KMS-11 (cell line): ENCODE data around the gene GNG7.
"Not testable (repeated sequence)": the region's sequence is repeated elsewhere in the genome, so short reads cannot be mapped to it uniquely, and the experiment has no call there.

Experiments
- H2AFZ ChIP-seq: fragments of 200-600 bp; sonication (generic); 2 replicates; pipeline ENCODE4 v1.6.1; 2016; ENCODE audit warnings: antibody characterized with exemption, mixed run types, low read depth
- H3K27ac ChIP-seq: fragments of 200-600 bp; sonication (generic); 2 replicates; pipeline ENCODE4 v1.6.1; 2016; ENCODE audit warnings: mild to moderate bottlenecking, mixed run types
- H3K27me3 ChIP-seq: fragments of 200-600 bp; sonication (generic); 2 replicates; pipeline ENCODE4 v1.6.1; 2017; ENCODE audit warnings: mild to moderate bottlenecking, low read depth, mixed run types, moderate library complexity; ENCODE audit not compliant: insufficient read depth
- H3K36me3 ChIP-seq: fragments of 200-600 bp; sonication (generic); 2 replicates; pipeline ENCODE4 v1.6.1; 2017; ENCODE audit warnings: mild to moderate bottlenecking, mixed run types; ENCODE audit not compliant: insufficient read depth
- H3K4me1 ChIP-seq: fragments of 200-600 bp; sonication (generic); 2 replicates; pipeline ENCODE4 v1.6.1; 2016; ENCODE audit warnings: mild to moderate bottlenecking, low read depth, mixed run types; ENCODE audit not compliant: poor library complexity, severe bottlenecking
- H3K4me2 ChIP-seq: fragments of 200-600 bp; sonication (generic); 2 replicates; pipeline ENCODE4 v1.7.0; 2016; ENCODE audit warnings: mild to moderate bottlenecking, mixed run types
- H3K4me3 ChIP-seq: fragments of 200-600 bp; sonication (generic); IDR thresholded peaks from 2 replicates; pipeline ENCODE4 v1.6.1; 2017; ENCODE audit warnings: low read depth, low read length, mixed read lengths; ENCODE audit not compliant: insufficient read depth
- H3K79me2 ChIP-seq: fragments of 200-600 bp; sonication (generic); 2 replicates; pipeline ENCODE4 v1.6.1; 2016; ENCODE audit warnings: low read depth, mixed run types; ENCODE audit not compliant: insufficient read depth
- H3K9ac ChIP-seq: fragments of 200-600 bp; sonication (generic); 2 replicates; pipeline ENCODE4 v1.6.1; 2016; ENCODE audit warnings: mild to moderate bottlenecking, mixed run types
- H4K20me1 ChIP-seq: fragments of 200-600 bp; sonication (generic); 2 replicates; pipeline ENCODE4 v1.6.1; 2016; ENCODE audit warnings: mild to moderate bottlenecking, mixed run types; ENCODE audit not compliant: insufficient read depth
- TF ChIP-seq, protein P1 (sequence below): fragments of 200-600 bp; sonication (generic); conservative IDR thresholded peaks from 2 replicates; pipeline ENCODE4 v1.6.1; 2017; ENCODE audit warnings: low read depth, mild to moderate bottlenecking, antibody characterized with exemption, low read length, moderate library complexity, mixed read lengths

GNG7 gene

DNA sequence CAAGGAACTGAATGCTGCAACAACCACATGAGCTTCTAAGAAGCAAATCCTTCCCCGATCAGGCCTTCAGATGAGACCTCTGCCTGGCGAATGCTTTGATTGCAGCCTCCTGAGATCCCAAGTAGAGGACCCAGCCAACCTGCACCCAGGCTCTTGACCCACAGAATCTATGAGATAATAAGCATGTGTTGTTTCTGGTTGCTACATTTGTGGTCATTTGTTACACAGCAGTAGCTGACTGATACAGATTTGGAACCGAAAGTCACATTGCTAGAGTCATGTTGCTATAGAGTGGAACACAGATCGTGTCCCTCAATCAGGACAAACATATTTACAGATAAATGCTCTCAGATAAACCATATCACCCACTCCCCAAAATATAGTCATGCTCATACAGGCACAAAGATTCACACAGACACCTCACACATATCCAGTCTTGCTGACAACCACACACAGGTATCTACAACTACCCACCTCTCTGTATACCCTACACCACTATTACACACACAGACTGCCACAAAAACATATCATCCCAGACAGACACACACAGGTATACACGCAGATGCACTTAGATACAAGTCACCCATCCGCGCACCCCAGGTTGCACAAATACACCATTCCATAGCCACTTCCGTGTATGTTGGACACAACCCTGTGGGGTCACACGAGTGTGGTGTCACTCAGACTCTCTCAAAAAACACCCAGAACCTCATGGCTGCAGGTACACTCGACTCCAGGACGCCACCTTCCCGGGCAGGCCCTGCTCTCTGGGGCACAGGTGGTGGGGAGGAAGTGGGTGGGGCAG is 13.2 kb upstream of the GNG7 start:
- no peak overlapping the region for H3K9ac ChIP-seq
- no peak overlapping the region for H3K4me2 ChIP-seq
- H3K4me3 ChIP-seq: no peak overlapping the region
- no peaks in the 10 kb centered on the region for H4K20me1 ChIP-seq
- 0 out of 2 replicates have a peak, but pooled peaks cover 3% of the 10 kb centered on the region for H3K27me3 ChIP-seq
- TF ChIP-seq, protein P1, sequence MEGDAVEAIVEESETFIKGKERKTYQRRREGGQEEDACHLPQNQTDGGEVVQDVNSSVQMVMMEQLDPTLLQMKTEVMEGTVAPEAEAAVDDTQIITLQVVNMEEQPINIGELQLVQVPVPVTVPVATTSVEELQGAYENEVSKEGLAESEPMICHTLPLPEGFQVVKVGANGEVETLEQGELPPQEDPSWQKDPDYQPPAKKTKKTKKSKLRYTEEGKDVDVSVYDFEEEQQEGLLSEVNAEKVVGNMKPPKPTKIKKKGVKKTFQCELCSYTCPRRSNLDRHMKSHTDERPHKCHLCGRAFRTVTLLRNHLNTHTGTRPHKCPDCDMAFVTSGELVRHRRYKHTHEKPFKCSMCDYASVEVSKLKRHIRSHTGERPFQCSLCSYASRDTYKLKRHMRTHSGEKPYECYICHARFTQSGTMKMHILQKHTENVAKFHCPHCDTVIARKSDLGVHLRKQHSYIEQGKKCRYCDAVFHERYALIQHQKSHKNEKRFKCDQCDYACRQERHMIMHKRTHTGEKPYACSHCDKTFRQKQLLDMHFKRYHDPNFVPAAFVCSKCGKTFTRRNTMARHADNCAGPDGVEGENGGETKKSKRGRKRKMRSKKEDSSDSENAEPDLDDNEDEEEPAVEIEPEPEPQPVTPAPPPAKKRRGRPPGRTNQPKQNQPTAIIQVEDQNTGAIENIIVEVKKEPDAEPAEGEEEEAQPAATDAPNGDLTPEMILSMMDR: no peak
- no peak overlapping the region for H3K27ac ChIP-seq
- no peaks in the 10 kb centered on the region for H3K36me3 ChIP-seq
- no peaks in the 10 kb centered on the region for H3K79me2 ChIP-seq
- H3K4me1 ChIP-seq: no peaks in the 10 kb centered on the region
- no peak overlapping the region for H2AFZ ChIP-seq

DNA sequence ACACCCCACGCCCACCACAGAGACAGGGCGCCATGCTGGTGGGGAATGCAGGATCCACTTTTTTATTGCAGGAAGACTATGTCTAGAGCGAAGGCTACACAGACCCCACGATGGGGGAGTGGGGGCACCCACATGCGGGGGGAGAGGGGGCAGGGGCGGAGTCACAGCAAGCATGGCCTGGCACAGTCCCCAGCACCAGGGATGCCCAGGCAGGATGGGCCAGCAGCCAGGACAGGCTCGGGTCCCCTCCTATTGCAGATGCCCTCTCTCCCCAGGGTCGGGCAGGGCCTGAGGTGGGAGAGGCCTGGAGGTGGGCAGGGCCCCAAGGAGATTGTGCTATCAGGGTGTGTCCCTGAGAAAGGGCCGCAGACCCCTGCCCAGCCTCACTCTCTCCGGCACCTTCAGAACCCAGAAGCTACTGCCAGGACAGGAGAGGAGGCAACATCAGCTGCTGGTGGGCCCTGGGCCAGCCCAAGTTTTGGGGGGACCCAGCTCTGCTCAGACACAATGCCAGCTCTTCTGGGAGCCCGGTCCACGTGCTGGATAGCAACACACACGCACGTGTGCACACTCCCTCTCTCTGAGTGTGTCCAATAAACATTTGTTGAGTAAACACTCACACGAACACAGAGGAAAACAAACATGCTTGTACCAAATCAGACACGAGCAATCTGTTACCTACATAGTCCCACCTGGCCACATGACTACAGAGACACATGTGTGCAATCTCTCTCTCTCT is 12.2 kb upstream of the GNG7 start:
- H3K27me3 ChIP-seq: 0 out of 2 replicates have a peak, but pooled peaks cover 3% of the 10 kb centered on the region
- no peak overlapping the region for H3K4me2 ChIP-seq
- H3K9ac ChIP-seq: no peak overlapping the region
- no peaks in the 10 kb centered on the region for H3K79me2 ChIP-seq
- H3K4me1 ChIP-seq: no peaks in the 10 kb centered on the region
- H2AFZ ChIP-seq: no peak overlapping the region
- TF ChIP-seq, protein P1: no peak
- no peak overlapping the region for H3K4me3 ChIP-seq
- no peak overlapping the region for H3K27ac ChIP-seq
- no peaks in the 10 kb centered on the region for H4K20me1 ChIP-seq
- H3K36me3 ChIP-seq: no peaks in the 10 kb centered on the region

DNA sequence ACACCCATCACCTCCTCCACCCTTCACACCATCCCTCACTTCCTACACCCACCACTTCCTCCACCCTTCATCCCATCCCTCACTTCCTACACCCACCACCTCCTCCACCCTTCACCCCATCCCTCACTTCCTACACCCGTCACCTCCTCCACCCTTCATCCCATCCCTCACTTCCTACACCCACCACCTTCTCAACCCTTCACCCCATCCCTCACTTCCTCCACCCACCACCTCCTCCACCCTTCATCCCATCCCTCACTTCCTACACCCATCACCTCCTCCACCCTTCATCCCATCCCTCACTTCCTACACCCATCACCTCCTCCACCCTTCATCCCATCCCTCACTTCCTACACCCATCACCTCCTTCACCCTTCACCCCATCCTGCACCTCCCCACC is 11.6 kb upstream of the GNG7 start:
- not testable (repeated sequence) for H3K27ac ChIP-seq, H3K4me3 ChIP-seq, H3K4me1 ChIP-seq, H3K36me3 ChIP-seq, H2AFZ ChIP-seq, H3K27me3 ChIP-seq, H4K20me1 ChIP-seq, H3K79me2 ChIP-seq, H3K4me2 ChIP-seq, H3K9ac ChIP-seq

DNA sequence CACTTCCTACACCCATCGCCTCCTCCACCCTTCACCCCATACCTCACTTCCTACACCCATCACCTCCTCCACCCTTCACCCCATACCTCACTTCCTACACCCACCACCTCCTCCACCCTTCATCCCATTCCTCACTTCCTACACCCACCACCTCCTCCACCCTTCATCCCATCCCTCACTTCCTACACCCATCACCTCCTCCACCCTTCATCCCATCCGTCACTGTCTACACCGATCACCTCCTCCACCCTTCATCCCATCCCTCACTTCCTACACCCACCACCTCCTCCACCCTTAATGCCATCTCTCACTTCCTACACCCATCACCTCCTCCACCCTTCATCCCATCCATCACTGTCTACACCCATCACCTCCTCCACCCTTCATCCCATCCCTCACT is 10.7 kb upstream of the GNG7 start:
- not testable (repeated sequence) for H3K27me3 ChIP-seq, H3K36me3 ChIP-seq, H2AFZ ChIP-seq, H3K9ac ChIP-seq, H3K79me2 ChIP-seq, H3K27ac ChIP-seq, H4K20me1 ChIP-seq, H3K4me2 ChIP-seq, H3K4me1 ChIP-seq, H3K4me3 ChIP-seq

DNA sequence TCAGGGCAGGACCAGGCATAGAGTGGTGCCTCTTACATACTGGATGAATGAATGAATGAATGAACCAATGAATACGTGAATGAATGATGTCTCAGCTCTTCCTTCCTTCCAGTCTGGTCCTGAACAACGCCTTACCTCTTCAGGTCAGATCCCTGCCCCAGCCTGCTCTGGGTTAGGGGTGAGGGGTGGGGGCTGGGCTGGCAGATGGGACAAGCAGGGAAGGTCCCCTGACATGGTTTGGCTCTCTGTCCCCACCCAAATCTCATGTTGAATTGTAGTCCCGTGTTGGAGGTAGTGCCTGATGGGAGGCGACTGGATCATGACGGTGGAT is 9.3 kb upstream of the GNG7 start:
- H2AFZ ChIP-seq: no peak overlapping the region
- no peak overlapping the region for H3K4me3 ChIP-seq
- H3K27ac ChIP-seq: no peak overlapping the region
- no peaks in the 10 kb centered on the region for H3K27me3 ChIP-seq
- no peak overlapping the region for H3K9ac ChIP-seq
- H4K20me1 ChIP-seq: no peaks in the 10 kb centered on the region
- TF ChIP-seq, protein P1: no peak
- no peaks in the 10 kb centered on the region for H3K36me3 ChIP-seq
- H3K4me2 ChIP-seq: no peak overlapping the region
- no peaks in the 10 kb centered on the region for H3K4me1 ChIP-seq
- H3K79me2 ChIP-seq: no peaks in the 10 kb centered on the region
